Parathyroid adenoma (tissue), 2 donors: ENCODE results near the gene LILRB3.
"Not testable (repeated sequence)": the region's sequence is repeated elsewhere in the genome, so short reads cannot be mapped to it uniquely, and the experiment has no call there.

Experiments used
- H2AFZ ChIP-seq: fragments of 300-600 bp; sonication (generic); one replicate; pipeline ENCODE4 v1.7.0; 2017; ENCODE audit warnings: antibody characterized with exemption, mild to moderate bottlenecking
- H3K27ac ChIP-seq: fragments of 300-600 bp; sonication (generic); one replicate; pipeline ENCODE4 v1.7.0; 2017
- H3K27me3 ChIP-seq: fragments of 300-600 bp; sonication (generic); one replicate; pipeline ENCODE4 v1.7.0; 2017; ENCODE audit warnings: low read length; ENCODE audit not compliant: control insufficient read depth, insufficient read depth
- H3K36me3 ChIP-seq: fragments of 300-600 bp; sonication (generic); one replicate; pipeline ENCODE4 v1.7.0; 2017; ENCODE audit warnings: low read length; ENCODE audit not compliant: control insufficient read depth, insufficient read depth
- H3K4me1 ChIP-seq: fragments of 300-600 bp; sonication (generic); one replicate; pipeline ENCODE4 v1.7.0; 2017; ENCODE audit warnings: control low read depth
- H3K4me2 ChIP-seq: fragments of 300-600 bp; sonication (generic); one replicate; pipeline ENCODE4 v1.7.0; 2017; ENCODE audit warnings: low read length
- H3K4me3 ChIP-seq: fragments of 300-600 bp; sonication (generic); one replicate; pipeline ENCODE4 v1.7.0; 2017; ENCODE audit warnings: low read depth, low read length
- H3K79me2 ChIP-seq: fragments of 300-600 bp; sonication (generic); one replicate; pipeline ENCODE4 v1.7.0; 2017; ENCODE audit warnings: control low read depth
- H3K9ac ChIP-seq: fragments of 300-600 bp; sonication (generic); one replicate; pipeline ENCODE4 v1.7.0; 2017; ENCODE audit warnings: mild to moderate bottlenecking
- H3K9me3 ChIP-seq: fragments of 300-600 bp; sonication (generic); one replicate; pipeline ENCODE4 v1.7.0; 2017; ENCODE audit warnings: low read length; ENCODE audit not compliant: control insufficient read depth
- CTCF ChIP-seq: fragments of 300-600 bp; sonication (generic); IDR thresholded peaks from one replicate; pipeline ENCODE4 v1.7.0; 2017; ENCODE audit warnings: antibody characterized with exemption, mild to moderate bottlenecking
- donor health status: primary hyperparathyroidism.

Gene LILRB3

GRCh38 chr19:54186934-54187381 is 35.8 kb downstream of the LILRB3 start:
- Histone ChIP-seq H3K4me2 (no peak overlapping the region), H3K9me3 (no peaks in the 10 kb centered on the region), H3K4me1 (peaks cover 14% of the 10 kb centered on the region), H3K79me2 (no peaks in the 10 kb centered on the region), H2AFZ (no peak overlapping the region), H3K9ac (no peak overlapping the region), H3K27me3 (no peaks in the 10 kb centered on the region), H3K36me3 (no peaks in the 10 kb centered on the region), H3K27ac (no peak overlapping the region), H3K4me3 (no peak overlapping the region)
- TF ChIP-seq CTCF = no peak

- Histone ChIP-seq H3K9me3 (no peaks in the 10 kb centered on the region), H3K4me3 (no peak overlapping the region), H3K27me3 (no peaks in the 10 kb centered on the region), H3K4me2 (no peak overlapping the region), H3K27ac (no peak overlapping the region), H3K36me3 (no peaks in the 10 kb centered on the region), H2AFZ (no peak overlapping the region), H3K4me1 (peaks cover 13% of the 10 kb centered on the region), H3K9ac (no peak overlapping the region), H3K79me2 (no peaks in the 10 kb centered on the region)
- no peak for TF ChIP-seq CTCF
Observed at GRCh38 chr19:54186351-54186750, 36.5 kb downstream of the LILRB3 start.

- H3K27ac ChIP-seq = no peak overlapping the region
- no peaks in the 10 kb centered on the region for H3K79me2 ChIP-seq
- H3K27me3 ChIP-seq = no peaks in the 10 kb centered on the region
- no peaks in the 10 kb centered on the region for H3K9me3 ChIP-seq
- H3K4me3 ChIP-seq = no peak overlapping the region
- no peak overlapping the region for H2AFZ ChIP-seq
- TF ChIP-seq CTCF = no peak
- H3K4me1 ChIP-seq = peaks cover 19% of the 10 kb centered on the region
- no peaks in the 10 kb centered on the region for H3K36me3 ChIP-seq
- H3K9ac ChIP-seq = no peak overlapping the region
- no peak overlapping the region for H3K4me2 ChIP-seq
Observed at GRCh38 chr19:54183431-54183830, 39.4 kb downstream of the LILRB3 start.

- H3K79me2 ChIP-seq, H3K27ac ChIP-seq, H3K27me3 ChIP-seq, H3K4me3 ChIP-seq, H3K4me1 ChIP-seq, H3K9ac ChIP-seq, H3K36me3 ChIP-seq, H3K9me3 ChIP-seq, H2AFZ ChIP-seq, H3K4me2 ChIP-seq: not testable (repeated sequence)
Observed at GRCh38 chr19:54181894-54182293, 40.9 kb downstream of the LILRB3 start.

- H3K4me3 ChIP-seq = no peak overlapping the region
- H3K79me2 ChIP-seq = peaks cover 4% of the 10 kb centered on the region
- no peaks in the 10 kb centered on the region for H3K9me3 ChIP-seq
- no peak overlapping the region for H3K4me2 ChIP-seq
- TF ChIP-seq CTCF = no peak
- H3K9ac ChIP-seq = no peak overlapping the region
- no peak overlapping the region for H2AFZ ChIP-seq
- no peaks in the 10 kb centered on the region for H3K36me3 ChIP-seq
- H3K27ac ChIP-seq = peak overlapping the region; percentile 42
- peaks cover 8% of the 10 kb centered on the region for H3K4me1 ChIP-seq
- no peaks in the 10 kb centered on the region for H3K27me3 ChIP-seq
Observed at GRCh38 chr19:54180691-54181091, 42.1 kb downstream of the LILRB3 start.
